Right forelimb (tissue), 1 donor: Measurements from ENCODE around the gene JAZF1.

ENCODE experiments used
- DNase-seq: peaks from one replicate; pipeline ENCODE4 v3.0.0-alpha.2; 2018

JAZF1 gene

GRCh38 chr7:28102797-28103196, 77.8 kb downstream of the JAZF1 start:
- no peak for DNase-seq

DNA sequence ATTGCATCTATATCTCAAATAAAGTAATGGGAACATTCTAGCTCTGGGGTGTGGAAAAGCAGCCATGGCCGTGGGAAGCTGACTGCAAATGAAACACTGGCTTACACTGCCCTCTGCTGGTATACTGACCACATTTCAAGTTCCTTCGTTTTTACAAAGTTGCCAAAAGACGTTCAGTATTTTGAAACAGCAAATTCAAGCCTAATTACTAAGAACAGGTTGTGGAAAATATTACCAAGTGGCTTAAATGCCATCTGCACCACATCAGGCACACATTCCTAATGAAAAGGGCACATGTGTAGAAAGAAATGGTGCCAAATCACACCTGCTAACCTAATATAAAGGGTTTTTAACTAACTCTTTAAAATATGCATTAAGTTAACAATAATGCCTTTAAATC, 83.9 kb downstream of the JAZF1 start:
- no peak for DNase-seq

- DNase-seq, result no peak
Measured at GRCh38 chr7:28095231-28095630, 85.4 kb downstream of the JAZF1 start.

DNA sequence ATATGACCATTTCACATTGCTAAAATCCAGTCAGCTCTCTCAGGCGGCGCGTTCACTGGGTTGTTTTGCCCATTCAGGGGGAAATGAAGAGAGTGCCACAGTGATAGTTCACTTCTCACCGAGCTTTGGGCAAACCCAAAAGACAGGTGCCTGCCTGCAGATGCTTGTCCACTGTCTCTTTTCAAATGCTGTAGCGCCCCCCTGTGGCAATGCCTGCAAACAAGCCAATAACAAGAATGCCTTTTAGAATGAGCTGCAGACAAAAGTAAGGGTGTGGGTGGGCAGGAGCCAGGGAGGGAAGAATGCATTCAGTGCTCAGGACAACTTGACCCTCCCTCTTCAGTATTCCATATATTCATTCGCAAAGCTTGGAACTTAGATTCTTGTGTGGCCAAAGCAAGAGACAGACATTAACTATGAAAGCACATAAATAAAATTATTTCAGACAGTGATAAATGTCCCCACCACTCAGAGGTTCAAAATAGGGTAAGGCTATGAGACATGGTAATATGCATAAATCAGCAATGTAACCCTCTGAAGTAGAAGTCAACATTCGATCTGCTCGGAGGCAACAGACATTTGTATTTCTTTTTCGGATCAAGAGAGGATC, 86.9 kb downstream of the JAZF1 start:
- peak; percentile 84 for DNase-seq

DNA sequence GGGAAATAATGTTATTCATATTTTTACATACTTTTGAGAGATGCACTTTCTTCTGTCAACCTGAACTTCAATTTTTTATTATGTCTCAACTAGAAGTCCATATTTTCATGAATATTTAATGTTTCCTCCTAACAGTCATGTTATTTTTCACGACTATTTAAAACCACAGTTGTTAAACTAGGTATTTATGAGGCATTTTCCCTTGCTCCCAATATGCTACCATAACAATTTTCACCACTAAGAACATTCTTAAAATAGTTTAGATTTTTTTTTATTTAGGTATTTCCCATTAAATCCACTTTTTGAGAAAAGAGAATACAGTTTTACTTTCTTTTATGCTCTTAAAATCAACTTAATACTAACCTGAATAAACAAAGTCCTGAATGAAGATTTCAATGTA, 89.4 kb downstream of the JAZF1 start:
- no peak for DNase-seq

DNA sequence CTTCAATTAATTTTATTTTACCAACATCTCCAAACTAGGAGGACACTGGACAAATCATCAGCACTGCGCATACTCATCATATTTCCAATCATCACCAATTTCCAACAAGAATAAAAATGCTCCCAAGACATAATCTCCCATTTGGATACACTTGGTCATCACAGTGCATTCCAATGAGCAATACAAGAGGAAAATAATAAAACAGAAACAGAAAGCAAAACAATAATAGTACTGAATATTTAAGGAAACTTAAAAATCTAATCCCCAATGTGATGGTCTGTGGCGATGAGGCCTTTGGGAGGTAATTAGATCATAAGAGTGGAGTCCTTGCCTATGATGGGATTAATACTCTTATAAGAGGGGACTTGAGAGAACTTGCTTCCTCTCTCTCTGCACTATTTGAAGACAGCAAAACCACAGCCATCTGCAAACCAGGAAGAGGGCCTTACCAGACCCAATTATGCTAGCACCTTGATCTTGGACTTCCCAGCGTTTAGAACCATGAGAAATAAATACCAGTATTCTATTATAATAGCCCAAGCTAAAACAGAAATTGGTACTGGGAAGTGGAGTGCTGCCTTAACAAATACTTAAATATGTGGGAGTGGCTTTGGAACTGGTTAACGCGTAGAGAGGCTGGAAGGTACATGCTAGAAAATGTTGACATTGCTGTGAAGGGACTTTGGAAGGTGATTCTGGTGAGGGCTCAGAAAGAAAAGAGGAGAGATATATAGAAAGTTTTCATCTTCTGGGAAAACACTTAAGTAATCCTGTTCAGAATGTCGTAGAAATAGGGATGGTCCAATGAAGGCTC, 91.5 kb downstream of the JAZF1 start:
- no peak for DNase-seq

- no peak for DNase-seq
Measured at GRCh38 chr7:28088032-28088431, 92.6 kb downstream of the JAZF1 start.

GRCh38 chr7:28086198-28086597, 94.4 kb downstream of the JAZF1 start:
- no peak for DNase-seq

DNA sequence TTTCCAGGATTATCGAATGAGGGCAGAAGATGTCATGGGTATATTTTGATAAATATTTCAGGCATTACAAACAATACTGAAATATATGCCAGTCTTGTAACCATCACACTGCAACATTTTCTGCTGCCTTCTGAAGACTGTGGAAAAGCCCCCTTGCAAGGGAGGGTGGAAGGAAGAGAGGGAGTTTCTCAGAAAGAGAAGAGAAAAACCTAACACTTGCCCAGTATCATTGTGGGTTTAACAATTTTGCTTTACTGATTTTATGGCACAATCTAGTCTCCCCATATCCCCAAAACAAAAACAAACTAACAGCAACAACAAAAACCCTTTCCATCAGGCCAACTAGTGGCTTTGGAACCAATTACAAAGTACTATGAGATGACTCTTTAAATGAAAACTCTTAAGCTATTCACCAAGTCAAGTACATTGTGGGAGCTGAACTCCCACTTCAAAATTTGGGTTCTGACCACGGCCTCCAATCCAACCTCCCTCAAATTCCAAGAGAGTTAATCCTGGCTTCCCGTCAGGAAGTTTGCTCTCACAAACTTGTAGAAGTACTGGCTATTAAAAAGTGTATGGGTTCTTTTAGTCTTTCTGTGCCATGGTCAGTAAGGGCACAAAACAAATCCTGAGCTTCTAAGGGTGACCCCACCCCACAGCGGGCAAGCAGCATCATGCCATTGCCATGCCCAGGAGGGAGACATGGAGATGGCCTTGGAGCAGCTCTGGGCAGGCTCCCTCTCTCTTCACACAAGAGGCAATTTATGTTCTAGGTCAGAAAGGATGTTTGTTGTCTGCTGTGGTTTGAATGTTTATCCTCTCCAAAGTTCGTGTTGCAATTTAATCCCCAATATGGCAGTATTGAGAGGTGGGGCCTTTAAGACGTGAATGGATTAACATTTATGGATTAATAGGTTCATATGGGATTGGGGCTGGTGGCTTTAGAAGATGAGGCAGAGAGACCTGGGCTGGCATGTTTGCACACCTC, 96.3 kb downstream of the JAZF1 start:
- DNase-seq, result no peak

- DNase-seq, result no peak
Measured at GRCh38 chr7:28083164-28083997, 97.2 kb downstream of the JAZF1 start.

GRCh38 chr7:28082071-28082470, 98.5 kb downstream of the JAZF1 start:
- no peak for DNase-seq

- no peak for DNase-seq
Measured at GRCh38 chr7:28081016-28081415, 99.6 kb downstream of the JAZF1 start.

GRCh38 chr7:28078036-28078901, 102.3 kb downstream of the JAZF1 start:
- no peak for DNase-seq

- DNase-seq, result no peak
Measured at GRCh38 chr7:28077616-28078015, 103.0 kb downstream of the JAZF1 start.

- DNase-seq, result no peak
Measured at GRCh38 chr7:28076423-28077200, 104.0 kb downstream of the JAZF1 start.

DNA sequence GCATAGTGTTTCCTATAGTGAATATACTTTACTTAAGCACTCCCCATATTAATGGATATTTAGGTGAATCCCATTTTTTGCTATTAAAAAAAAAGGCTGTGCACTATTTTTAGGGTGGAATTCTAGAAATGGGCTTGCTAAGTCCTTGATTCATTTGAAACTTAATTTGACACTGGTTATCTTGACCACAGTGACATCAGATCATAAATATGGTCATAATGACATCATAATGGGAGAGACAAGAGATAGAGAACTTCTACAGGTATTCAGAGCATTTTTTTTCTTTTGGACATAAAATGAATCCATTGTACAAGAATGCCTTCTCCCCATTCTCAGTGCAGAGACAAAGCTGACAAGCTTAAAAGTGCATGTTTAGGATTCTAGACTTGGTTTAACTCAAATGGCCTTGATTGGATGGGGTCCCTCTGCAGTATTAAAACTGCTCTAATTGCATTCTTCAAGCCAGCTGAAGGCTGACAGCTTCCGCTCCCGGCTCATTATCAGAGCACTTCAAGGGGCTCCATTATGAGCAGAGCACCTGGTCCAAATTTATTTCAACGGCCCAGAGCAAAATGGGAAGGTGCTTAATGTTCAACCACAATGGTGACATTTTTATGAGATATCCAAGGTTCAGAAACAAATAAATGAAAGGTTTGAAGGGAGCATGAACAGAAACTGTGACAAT, 104.8 kb downstream of the JAZF1 start:
- DNase-seq, result no peak

- no peak for DNase-seq
Measured at GRCh38 chr7:28072876-28073514, 107.6 kb downstream of the JAZF1 start.

DNA sequence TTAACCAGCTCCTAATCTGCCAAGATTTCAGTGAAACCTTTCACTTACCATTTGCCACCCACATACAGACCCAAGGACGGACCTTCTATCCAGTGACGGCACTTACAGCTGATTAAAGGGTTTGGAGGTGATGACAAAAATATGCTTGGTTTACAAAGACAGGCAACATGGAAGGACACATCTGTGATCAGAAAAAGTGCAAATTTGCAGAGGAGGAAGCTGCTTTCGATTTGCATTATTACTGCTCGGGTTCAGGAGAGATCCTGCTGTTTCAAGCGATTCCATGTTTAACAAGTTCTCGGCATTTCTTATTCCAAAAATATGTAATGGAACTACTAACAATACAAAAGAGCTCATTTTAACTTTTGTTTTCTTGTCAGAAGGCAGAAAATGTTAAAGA, 109.0 kb downstream of the JAZF1 start:
- DNase-seq, result no peak

- DNase-seq, result peak; percentile 69
Measured at GRCh38 chr7:28070297-28071055, 110.1 kb downstream of the JAZF1 start.
